Pons (tissue), 1 donor: ENCODE data around the gene RPL36A.
A peak's percentile ranks its signal among the peaks of the same experiment; 100 is the strongest.

Source experiments
- DNase-seq: peaks from one replicate; pipeline ENCODE4 v3.0.0-alpha.2; 2016; ENCODE audit warnings: low spot score

RPL36A gene

GRCh38 chrX:101390664-101391525, at the start of gene RPL36A:
Gene RPL36A (plus strand): TSS chrX:101391011. CDS start chrX:101391044, 33 bp downstream.
- DNase-seq, result peak; percentile 88

GRCh38 chrX:101347859-101348451, 42.9 kb upstream of the RPL36A start:
- no peak for DNase-seq

- DNase-seq, result peak; percentile 53
Observed at GRCh38 chrX:101348452-101349192, 42.2 kb upstream of the RPL36A start, which contains the start of gene TIMM8A. Gene TIMM8A (minus strand): TSS chrX:101348742. CDS start chrX:101348664, 78 bp downstream.

- no peak for DNase-seq
Observed at GRCh38 chrX:101349193-101349562, 41.6 kb upstream of the RPL36A start.

GRCh38 chrX:101357166-101357795, 33.5 kb upstream of the RPL36A start:
- DNase-seq, result no peak

GRCh38 chrX:101359966-101360365, 30.8 kb upstream of the RPL36A start:
- no peak for DNase-seq

GRCh38 chrX:101360390-101360789, 30.4 kb upstream of the RPL36A start:
- no peak for DNase-seq

GRCh38 chrX:101362116-101362515, 28.7 kb upstream of the RPL36A start:
- no peak for DNase-seq

GRCh38 chrX:101362757-101363156, 28.1 kb upstream of the RPL36A start:
- DNase-seq, result no peak

GRCh38 chrX:101365301-101365795, 25.5 kb upstream of the RPL36A start:
- no peak for DNase-seq

- no peak for DNase-seq
Observed at GRCh38 chrX:101368800-101369199, 22.0 kb upstream of the RPL36A start.

GRCh38 chrX:101369687-101370086, 21.1 kb upstream of the RPL36A start:
- no peak for DNase-seq

- DNase-seq, result no peak
Observed at GRCh38 chrX:101370888-101371504, 19.8 kb upstream of the RPL36A start.

- DNase-seq, result no peak
Observed at GRCh38 chrX:101377547-101377946, 13.3 kb upstream of the RPL36A start.

GRCh38 chrX:101383679-101384205, 7.1 kb upstream of the RPL36A start:
- no peak for DNase-seq

- DNase-seq, result no peak
Observed at GRCh38 chrX:101385026-101385684, 5.7 kb upstream of the RPL36A start.

GRCh38 chrX:101385795-101386541, 4.8 kb upstream of the RPL36A start, which contains the start of gene BTK:
Gene BTK (minus strand): TSS chrX:101386191. CDS start chrX:101375284, 10,907 bp downstream.
- peak; percentile 39 for DNase-seq

GRCh38 chrX:101386542-101386885, 4.3 kb upstream of the RPL36A start:
- no peak for DNase-seq

- no peak for DNase-seq
Observed at GRCh38 chrX:101388604-101389003, 2.2 kb upstream of the RPL36A start.

- DNase-seq, result no peak
Observed at GRCh38 chrX:101391831-101392230, 1.0 kb downstream of the RPL36A start.
